ENCODE results near the gene KDM7A. TPM values are rescaled to one million over a fixed set of nuclear protein-coding genes. Genes with fewer than 3 reads are reported as not detected.

KDM7A gene
- total RNA-seq, 2 experiments from 2014 or later: 3.3 TPM

DNA sequence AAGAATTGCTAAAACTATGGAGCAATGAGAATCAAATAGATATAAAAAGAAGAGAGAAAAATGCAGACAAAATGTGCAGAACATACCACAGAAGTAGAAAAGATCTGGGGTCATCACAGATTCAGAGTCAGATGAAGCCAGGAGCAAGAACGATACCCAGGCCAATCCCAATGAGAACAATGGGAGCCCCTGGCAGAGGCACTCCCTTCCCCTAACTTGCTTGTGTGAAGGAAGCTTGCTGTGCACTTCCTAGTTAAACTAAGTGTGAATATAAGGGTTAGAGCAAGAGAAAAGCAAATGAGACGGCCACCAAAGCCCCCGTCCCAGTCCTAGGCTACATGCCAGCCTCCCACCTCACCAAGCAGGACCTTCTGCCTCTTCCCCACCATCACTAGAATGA is 126.7 kb downstream of the KDM7A start:
- intact Hi-C loops (cut with micrococcal nuclease; ENCODE audit: unreplicated experiment): no loop called here
- Histone ChIP-seq H3K36me3 (ENCODE audit: insufficient read depth, low read length) (no peaks in the 10 kb centered on the region), H3K4me2 (ENCODE audit: low read length) (no peak overlapping the region), H3K4me1 (ENCODE audit: insufficient read depth, low read length, poor library complexity, severe bottlenecking) (no peaks in the 10 kb centered on the region), H2AFZ (ENCODE audit: low read length) (no peak overlapping the region), H4K20me1 (ENCODE audit: insufficient read depth, low read length) (no peaks in the 10 kb centered on the region), H3K9me3 (ENCODE audit: low read length) (no peaks in the 10 kb centered on the region), H3K79me2 (ENCODE audit: insufficient read depth, low read depth, low read length) (no peaks in the 10 kb centered on the region), H3K4me3 (ENCODE audit: low read depth, low read length, poor library complexity, severe bottlenecking) (no peak overlapping the region), H3K9me2 (ENCODE audit: insufficient read depth, low read length) (no peaks in the 10 kb centered on the region), H3K27ac (ENCODE audit: low read depth, low read length, poor library complexity, severe bottlenecking) (no peak overlapping the region)
- POLR2A ChIA-PET: interaction anchor here (0.7 kb wide), 1 partner anchor 606 kb away, joined by 3 read pairs; no protein-coding TSS in a partner anchor
- CTCF ChIA-PET (ENCODE audit: unreplicated experiment): no interaction called here
- TF ChIP-seq, protein P1, sequence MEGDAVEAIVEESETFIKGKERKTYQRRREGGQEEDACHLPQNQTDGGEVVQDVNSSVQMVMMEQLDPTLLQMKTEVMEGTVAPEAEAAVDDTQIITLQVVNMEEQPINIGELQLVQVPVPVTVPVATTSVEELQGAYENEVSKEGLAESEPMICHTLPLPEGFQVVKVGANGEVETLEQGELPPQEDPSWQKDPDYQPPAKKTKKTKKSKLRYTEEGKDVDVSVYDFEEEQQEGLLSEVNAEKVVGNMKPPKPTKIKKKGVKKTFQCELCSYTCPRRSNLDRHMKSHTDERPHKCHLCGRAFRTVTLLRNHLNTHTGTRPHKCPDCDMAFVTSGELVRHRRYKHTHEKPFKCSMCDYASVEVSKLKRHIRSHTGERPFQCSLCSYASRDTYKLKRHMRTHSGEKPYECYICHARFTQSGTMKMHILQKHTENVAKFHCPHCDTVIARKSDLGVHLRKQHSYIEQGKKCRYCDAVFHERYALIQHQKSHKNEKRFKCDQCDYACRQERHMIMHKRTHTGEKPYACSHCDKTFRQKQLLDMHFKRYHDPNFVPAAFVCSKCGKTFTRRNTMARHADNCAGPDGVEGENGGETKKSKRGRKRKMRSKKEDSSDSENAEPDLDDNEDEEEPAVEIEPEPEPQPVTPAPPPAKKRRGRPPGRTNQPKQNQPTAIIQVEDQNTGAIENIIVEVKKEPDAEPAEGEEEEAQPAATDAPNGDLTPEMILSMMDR (conservative IDR thresholded peaks at IDR 0.05; ENCODE audit: low read length): no peak
- no peak for TF ChIP-seq EZH2phosphoT487 (IDR thresholded peaks at IDR 0.05; ENCODE audit: borderline replicate concordance, low read depth, low read length)
- DNase-seq (ENCODE audit: low spot score): no peak
- no TSS peak for BruUV-seq (replicated peaks)

DNA sequence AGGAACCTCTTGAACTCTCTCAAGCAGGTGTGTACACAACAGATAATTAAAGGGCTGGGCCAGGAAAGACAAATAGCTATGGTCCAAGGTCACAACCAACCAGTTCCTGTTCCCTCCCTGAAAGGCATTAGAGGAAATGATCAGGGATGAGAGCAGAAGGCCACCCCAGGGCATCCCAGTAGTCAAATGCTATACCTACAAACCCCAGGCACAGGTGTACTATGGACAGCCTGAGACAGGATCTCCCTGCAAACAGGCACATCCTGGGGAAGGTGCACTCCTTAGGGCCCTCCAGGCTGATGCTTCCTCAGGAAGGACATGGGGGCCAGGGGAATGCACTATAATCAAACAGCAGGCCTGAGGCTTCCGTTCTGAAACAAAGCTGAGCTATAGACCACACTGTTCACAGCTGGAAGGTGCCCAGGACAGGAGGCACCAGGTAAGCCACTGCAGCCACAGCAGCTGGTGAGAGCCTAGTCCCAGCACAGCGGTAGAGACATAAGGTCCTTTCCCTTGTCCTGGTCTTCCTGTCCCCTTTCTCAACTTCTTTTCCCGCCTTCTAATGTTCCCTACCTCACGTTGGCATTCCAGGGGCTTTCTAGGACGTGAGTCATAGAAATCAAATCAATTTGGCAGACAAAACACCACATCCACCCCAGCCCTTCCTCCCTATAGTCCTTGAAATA is 127.3 kb downstream of the KDM7A start:
- TF ChIP-seq, protein P1 (conservative IDR thresholded peaks at IDR 0.05; ENCODE audit: low read length): no peak
- no peak for TF ChIP-seq EZH2phosphoT487 (IDR thresholded peaks at IDR 0.05; ENCODE audit: borderline replicate concordance, low read depth, low read length)
- Histone ChIP-seq H3K9me2 (ENCODE audit: insufficient read depth, low read length) (no peaks in the 10 kb centered on the region), H3K4me2 (ENCODE audit: low read length) (no peak overlapping the region), H3K9me3 (ENCODE audit: low read length) (no peaks in the 10 kb centered on the region), H3K4me3 (ENCODE audit: low read depth, low read length, poor library complexity, severe bottlenecking) (no peak overlapping the region), H3K4me1 (ENCODE audit: insufficient read depth, low read length, poor library complexity, severe bottlenecking) (no peaks in the 10 kb centered on the region), H3K36me3 (ENCODE audit: insufficient read depth, low read length) (no peaks in the 10 kb centered on the region), H2AFZ (ENCODE audit: low read length) (no peak overlapping the region), H3K79me2 (ENCODE audit: insufficient read depth, low read depth, low read length) (no peaks in the 10 kb centered on the region), H3K27ac (ENCODE audit: low read depth, low read length, poor library complexity, severe bottlenecking) (no peak overlapping the region), H4K20me1 (ENCODE audit: insufficient read depth, low read length) (no peaks in the 10 kb centered on the region)
- no peak for DNase-seq (ENCODE audit: low spot score)
- POLR2A ChIA-PET: no interaction called here
- CTCF ChIA-PET (ENCODE audit: unreplicated experiment): no interaction called here
- intact Hi-C loops (cut with micrococcal nuclease; ENCODE audit: unreplicated experiment): no loop called here
- BruUV-seq (replicated peaks): no TSS peak

DNA sequence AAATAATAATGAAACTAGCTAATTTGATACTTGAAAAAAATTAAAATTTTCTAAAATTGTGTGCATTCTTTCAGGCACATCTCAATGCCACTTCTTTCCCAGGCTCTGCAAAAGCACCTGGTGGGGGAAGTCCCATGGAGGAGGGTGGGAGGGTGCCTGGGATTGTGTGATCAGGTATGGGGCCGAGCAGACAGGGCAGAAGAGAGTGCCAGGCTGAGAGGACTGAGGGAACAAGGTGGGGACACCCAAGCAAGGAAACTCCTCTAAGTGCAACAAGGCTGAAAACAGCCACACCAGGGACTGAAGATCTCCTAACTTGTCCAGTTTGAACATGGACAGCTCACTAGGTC is 127.8 kb downstream of the KDM7A start:
- no peaks in the 10 kb centered on the region for H3K79me2 ChIP-seq (ENCODE audit: insufficient read depth, low read depth, low read length)
- H3K4me3 ChIP-seq (ENCODE audit: low read depth, low read length, poor library complexity, severe bottlenecking): no peak overlapping the region
- no peak overlapping the region for H3K4me2 ChIP-seq (ENCODE audit: low read length)
- no peak for DNase-seq (ENCODE audit: low spot score)
- H3K4me1 ChIP-seq (ENCODE audit: insufficient read depth, low read length, poor library complexity, severe bottlenecking): no peaks in the 10 kb centered on the region
- H4K20me1 ChIP-seq (ENCODE audit: insufficient read depth, low read length): no peaks in the 10 kb centered on the region
- no peaks in the 10 kb centered on the region for H3K36me3 ChIP-seq (ENCODE audit: insufficient read depth, low read length)
- ChIA-PET CTCF (ENCODE audit: unreplicated experiment) (no interaction called here), POLR2A (no interaction called here)
- H3K9me3 ChIP-seq (ENCODE audit: low read length): no peaks in the 10 kb centered on the region
- intact Hi-C loops (cut with micrococcal nuclease; ENCODE audit: unreplicated experiment): no loop called here
- no peak overlapping the region for H3K27ac ChIP-seq (ENCODE audit: low read depth, low read length, poor library complexity, severe bottlenecking)
- no peak overlapping the region for H2AFZ ChIP-seq (ENCODE audit: low read length)
- no peaks in the 10 kb centered on the region for H3K9me2 ChIP-seq (ENCODE audit: insufficient read depth, low read length)
- no TSS peak for BruUV-seq (replicated peaks)
- TF ChIP-seq, protein P1 (conservative IDR thresholded peaks at IDR 0.05; ENCODE audit: low read length): no peak
- TF ChIP-seq EZH2phosphoT487 (IDR thresholded peaks at IDR 0.05; ENCODE audit: borderline replicate concordance, low read depth, low read length): no peak

Data from OCI-LY7 (cell line).